Ovary (tissue), 3 donors: Measurements from ENCODE around the gene TMA16.
A peak's percentile ranks its signal among the peaks of the same experiment; 100 is the strongest.

Experiments used
- EP300 ChIP-seq: sonication (generic); formaldehyde crosslinking; IDR thresholded peaks from one replicate; pipeline ENCODE4 v1.6.1; 2017; ENCODE audit warnings: antibody characterized with exemption
- POLR2A ChIP-seq: fragments of 450-650 bp; IDR thresholded peaks from one replicate; pipeline ENCODE4 v1.6.1; 2017; ENCODE audit warnings: antibody characterized with exemption, mild to moderate bottlenecking, moderate library complexity
- TF ChIP-seq, protein P1 (sequence below), 3 donors: fragments of 450-650 bp in 2 of 3; fragments of 200-600 bp in 1 of 3; IDR thresholded peaks; one replicate each; pipeline versions ENCODE4 v1.5.1 to v1.8.0; 2016 to 2022; ENCODE audit warnings: antibody characterized with exemption in 3 of 3, mild to moderate bottlenecking in 1 of 3
- donor health status: DM: no; HTN: no; CAD: no.

DNA sequence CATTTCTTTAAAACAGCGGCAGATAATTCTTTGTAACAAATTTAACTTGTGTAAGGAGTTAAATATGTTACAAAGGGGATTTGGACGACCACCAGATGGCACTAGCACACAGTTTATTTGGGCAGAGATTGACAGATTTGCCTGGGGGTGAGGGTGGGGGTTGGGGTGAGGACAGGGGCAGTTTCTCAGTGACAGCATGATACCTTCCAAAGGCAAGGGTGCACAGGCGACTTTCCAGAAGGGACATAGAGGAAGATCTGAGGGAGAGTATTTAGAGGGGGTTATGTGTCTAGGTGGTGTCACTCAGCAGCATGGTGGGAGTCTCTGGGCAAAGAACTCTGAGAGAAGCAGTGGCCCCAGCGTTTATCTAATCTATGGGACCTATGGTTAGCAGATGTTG, 9.6 kb upstream of the TMA16 start:
- TF ChIP-seq, protein P1, sequence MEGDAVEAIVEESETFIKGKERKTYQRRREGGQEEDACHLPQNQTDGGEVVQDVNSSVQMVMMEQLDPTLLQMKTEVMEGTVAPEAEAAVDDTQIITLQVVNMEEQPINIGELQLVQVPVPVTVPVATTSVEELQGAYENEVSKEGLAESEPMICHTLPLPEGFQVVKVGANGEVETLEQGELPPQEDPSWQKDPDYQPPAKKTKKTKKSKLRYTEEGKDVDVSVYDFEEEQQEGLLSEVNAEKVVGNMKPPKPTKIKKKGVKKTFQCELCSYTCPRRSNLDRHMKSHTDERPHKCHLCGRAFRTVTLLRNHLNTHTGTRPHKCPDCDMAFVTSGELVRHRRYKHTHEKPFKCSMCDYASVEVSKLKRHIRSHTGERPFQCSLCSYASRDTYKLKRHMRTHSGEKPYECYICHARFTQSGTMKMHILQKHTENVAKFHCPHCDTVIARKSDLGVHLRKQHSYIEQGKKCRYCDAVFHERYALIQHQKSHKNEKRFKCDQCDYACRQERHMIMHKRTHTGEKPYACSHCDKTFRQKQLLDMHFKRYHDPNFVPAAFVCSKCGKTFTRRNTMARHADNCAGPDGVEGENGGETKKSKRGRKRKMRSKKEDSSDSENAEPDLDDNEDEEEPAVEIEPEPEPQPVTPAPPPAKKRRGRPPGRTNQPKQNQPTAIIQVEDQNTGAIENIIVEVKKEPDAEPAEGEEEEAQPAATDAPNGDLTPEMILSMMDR (IDR thresholded peaks at IDR 0.05), result peak in 1 of 3 donors; percentile 31
- TF ChIP-seq POLR2A (no peak), EP300 (no peak)
